ENCODE data around the gene SLC6A18.
"Not testable (repeated sequence)": the region's sequence is repeated elsewhere in the genome, so short reads cannot be mapped to it uniquely, and the experiment has no call there.

SLC6A18 gene

DNA sequence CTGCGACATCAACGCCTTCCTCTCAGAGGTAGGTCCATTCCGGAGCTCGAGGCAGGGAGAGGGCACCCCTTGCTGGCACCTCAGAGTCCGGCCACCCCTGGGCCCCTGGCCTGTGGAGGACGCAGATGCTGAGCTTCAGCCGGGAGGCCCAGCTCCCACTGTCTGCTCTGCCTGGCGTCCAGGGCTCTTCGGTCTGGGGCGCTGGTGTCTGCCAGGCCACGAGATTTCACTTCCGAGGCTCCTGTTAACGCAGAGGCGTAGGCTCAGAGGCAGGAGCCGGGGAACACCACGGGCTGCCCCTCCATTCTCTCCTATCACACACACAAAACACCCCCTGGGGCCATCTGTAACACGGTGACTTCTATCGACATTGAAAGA is 8.3 kb upstream of the SLC6A18 start:
- DNase-seq = no peak

DNA sequence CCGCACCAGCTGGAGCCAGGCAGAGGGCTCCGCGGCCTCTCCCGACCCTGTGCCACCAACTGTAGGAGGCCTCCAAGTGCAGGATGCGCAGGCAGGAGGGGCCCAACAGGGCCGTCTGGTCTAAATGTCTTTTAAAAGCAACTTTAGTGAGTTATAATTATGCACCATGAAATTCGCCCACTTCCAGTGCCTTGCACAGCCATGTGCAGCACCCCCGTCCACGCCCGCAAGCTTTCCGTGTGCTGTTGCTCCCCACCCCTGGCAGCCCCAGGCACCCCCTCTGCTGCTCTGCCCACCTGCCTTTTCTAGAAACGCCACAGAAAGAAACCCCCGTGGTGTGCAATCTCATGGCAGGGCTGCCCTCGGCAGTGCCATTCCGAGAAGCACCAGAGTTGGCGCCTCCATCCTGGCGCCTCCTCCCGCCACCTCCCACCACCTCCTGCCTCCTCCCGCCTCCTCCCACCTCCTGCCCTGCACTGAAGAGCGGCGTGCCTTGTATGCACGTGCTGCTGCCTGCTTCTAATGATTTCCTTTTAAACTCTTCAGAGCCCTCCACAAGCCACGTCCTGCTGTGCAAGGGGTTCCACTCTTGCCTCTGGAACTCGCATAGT is 7.5 kb upstream of the SLC6A18 start:
- DNase-seq = no peak

DNA sequence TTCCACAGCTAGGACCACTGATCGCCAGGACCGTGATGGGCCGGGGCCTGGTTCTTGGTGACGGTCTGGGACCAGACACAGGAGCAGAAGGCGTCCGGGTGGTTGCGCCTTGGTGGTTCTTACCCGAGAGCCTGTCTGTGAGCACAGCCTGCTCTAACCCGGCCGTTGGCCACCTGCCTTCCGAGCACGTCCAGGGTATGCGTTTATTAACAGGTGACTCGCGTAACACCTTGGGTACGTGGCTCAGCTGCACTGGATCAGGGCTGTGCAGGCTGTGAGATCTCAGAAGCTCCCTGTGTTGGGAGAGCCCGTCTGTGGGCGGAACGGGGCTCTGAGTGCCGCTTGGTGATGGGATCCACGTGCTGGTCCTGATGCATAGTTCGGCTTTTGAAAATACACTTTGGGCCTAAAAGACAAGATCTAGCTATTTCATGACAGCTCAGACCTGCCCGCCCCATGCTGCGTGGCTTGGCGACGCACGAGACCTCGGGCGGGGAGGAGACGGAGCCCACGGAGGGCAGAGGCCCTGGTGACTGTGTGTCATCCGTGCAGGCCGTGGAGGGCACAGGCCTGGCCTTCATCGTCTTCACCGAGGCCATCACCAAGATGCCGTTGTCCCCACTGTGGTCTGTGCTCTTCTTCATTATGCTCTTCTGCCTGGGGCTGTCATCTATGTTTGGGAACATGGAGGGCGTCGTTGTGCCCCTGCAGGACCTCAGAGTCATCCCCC is 6.7 kb upstream of the SLC6A18 start:
- DNase-seq = no peak

DNA sequence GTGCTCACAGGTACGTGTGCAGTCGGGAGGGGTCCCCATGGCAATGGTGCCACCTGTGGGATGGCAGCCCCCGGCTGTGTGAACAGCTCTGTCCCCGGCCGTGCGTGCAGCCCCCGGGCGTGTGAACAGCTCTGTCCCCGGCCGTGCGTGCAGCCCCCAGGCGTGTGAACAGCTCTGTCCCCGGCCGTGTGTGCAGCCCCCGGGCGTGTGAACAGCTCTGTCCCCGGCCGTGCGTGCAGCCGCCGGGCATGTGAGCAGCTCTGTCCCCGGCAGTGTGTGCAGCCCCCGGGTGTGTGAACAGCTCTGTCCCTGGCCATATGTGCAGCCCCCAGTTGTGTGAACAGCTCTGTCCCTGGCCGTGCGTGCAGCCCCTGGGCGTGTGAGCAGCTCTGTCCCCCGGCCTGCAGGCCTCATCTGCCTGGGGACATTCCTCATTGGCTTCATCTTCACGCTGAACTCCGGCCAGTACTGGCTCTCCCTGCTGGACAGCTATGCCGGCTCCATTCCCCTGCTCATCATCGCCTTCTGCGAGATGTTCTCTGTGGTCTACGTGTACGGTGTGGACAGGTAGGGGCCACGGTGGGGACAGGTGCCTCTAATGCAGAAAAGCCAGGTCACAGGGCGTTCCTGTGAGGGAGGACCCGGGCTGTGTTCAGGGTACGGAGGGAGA is 5.9 kb upstream of the SLC6A18 start:
- no peak for DNase-seq

DNA sequence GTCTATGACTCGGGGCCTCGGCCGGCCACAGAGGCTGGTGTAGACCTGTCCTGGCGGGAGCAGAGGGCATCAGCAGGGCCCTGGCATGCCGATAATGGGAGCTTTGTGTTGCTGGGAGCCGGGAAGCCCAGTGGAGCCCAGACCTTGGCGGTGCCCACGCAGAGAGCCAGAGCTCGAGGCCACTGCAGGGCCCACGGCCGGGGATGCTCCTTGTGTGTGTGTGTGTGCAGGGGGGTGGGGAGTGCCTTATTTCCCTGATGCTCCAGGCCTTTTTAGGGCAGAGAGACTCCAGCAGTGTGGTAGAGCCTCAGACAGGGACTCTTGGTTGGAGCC is 5.4 kb upstream of the SLC6A18 start:
- no peak for DNase-seq

DNA sequence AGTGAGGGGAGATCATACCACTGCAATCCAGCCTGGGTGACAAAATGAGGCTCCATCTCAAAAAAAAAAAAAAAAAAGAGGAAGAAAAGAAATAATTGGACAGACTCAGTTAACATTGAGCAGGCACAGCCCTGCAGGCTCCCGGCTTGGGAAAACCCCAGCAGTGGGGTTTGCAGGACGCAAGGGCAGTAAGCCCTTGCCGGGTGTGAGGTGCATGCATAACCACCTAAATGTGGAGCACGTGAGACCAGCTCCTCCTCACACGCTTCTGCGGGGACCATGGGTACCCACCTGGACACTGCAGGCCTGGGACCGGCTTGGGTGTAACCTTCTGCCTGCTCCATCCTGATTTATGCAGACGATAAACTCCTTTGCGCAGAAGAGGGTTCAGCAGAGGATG is 4.8 kb upstream of the SLC6A18 start:
- DNase-seq = no peak

DNA sequence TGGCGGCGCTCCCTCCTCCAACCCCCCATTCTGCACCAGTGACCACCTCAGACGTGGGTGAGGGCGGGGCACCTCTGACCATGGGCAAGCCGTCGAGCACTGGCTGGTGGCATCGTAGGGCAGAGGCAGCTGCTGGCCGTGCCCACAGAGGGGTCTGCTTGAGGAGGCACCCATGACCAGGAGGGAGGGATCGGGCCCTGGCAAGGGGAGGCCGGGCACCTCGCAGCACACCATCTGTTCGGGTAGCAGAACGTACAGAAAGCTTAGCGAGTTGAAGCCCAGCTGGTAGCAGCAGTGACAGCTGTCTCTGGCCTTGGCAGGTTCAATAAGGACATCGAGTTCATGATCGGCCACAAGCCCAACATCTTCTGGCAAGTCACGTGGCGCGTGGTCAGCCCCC is 4.3 kb upstream of the SLC6A18 start:
- DNase-seq = no peak

DNA sequence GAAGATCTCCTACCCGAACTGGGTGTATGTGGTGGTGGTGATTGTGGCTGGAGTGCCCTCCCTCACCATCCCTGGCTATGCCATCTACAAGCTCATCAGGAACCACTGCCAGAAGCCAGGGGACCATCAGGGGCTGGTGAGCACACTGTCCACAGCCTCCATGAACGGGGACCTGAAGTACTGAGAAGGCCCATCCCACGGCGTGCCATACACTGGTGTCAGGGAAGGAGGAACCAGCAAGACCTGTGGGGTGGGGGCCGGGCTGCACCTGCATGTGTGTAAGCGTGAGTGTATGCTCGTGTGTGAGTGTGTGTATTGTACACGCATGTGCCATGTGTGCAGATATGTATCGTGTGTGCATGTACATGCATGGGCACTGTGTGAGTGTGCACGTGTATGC is 3.5 kb upstream of the SLC6A18 start:
- no peak for DNase-seq

DNA sequence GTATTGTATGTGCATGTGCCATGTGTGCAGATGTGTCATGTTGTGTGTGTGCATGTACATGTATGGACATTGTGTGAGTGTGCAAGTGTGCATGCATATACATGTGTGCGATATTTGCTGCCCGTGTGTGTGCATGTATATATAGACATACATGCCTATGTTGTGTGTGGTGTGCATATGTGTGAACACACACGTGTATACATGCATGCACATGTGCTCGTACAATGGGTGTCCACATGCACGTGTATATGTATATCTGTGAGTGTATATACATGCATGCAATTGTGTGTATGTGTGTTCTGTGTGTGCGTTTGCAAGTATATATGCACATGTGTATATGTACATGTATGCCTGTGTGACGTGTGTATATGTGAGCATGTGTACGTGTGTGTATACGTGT is 3.0 kb upstream of the SLC6A18 start:
- no peak for DNase-seq

DNA sequence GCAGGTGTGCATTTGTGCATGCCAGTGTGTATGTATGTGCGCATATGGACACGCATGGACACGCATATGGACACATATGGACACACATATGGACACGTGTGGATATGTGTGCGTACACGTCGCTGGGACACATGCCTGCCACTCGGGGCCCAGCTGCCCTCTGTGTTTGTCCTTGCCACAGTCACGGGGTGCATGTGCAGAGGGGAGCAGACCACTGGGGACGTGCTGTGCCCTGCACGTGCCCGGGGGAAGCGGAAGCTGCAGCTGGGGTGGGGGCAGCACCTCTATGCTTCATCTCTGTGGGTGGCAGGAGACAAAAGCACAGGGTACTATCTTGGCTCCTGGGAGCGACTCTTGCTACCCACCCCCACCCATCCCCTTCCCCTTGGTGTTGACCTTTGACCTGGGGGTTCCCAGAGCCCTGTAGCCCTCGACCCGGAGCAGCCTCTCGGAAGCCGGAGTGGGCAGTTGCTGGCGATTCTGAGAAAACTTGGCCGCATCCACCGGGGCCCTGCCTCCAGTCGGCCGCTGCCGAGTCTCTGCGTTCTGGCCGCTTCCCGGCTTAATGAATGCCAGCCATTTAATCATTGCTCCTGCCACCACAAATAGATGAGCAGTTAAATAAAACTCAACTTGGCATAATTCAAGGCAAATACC is 2.4 kb upstream of the SLC6A18 start:
- DNase-seq = no peak

DNA sequence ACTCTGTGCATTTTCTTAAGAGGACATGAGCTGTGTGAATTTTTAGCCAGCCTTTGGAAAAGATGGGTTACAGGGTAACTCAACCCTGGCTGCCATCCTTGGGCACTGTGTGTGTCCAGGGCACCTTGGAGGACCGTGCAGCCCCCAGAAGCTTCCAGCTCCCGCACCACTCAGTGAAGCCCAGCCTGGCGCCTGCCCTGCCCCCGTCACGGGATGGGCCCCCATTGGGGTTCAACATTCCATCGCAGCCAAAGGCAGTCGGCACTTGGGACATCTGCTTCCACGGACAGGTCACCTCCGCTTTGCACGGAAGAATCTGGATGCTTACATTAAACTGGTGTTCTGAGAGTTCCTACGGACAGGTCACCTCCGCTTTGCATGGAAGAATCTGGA is 1.9 kb upstream of the SLC6A18 start:
- no peak for DNase-seq

DNA sequence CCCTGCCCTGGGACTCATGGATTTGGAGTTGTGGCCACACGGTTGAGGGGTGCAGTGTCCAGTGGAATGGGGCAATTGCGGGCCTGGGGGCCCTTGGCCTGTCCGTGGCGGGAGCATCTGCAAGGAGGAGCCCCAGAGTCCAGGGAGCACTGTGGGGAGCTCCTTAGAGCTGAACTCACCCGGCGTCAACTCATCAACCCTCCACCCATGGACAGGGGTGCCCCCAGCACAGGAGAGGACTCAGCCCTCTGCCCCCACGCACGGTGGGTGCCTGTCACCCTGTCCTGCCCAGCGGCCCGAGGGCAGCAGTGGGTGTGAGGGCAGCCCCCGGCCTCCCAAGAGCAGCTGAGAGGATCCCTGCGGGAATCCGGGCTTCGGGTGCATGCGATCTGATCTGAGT is 550 bp upstream of the SLC6A18 start:
- no peak for DNase-seq

DNA sequence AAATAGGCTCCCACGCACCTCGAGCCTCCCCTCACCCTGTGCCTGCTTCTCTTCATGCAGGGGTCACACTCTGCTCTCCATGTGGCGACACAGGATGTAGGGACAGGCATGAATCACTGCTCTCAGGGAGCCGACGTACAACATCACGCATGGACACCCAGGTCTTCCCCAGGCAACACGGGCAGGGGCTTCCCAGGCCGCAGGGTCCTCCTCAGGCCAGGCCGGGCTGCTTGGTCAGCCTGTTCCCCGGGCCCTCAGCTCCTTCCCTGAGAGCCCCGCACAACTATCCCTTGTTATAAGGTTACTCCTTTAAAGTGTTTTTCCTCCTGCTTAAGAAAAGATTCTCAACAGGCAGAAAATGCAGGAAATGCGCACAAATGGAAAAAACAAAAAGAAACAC is 1.1 kb downstream of the SLC6A18 start:
- DNase-seq = no peak

DNA sequence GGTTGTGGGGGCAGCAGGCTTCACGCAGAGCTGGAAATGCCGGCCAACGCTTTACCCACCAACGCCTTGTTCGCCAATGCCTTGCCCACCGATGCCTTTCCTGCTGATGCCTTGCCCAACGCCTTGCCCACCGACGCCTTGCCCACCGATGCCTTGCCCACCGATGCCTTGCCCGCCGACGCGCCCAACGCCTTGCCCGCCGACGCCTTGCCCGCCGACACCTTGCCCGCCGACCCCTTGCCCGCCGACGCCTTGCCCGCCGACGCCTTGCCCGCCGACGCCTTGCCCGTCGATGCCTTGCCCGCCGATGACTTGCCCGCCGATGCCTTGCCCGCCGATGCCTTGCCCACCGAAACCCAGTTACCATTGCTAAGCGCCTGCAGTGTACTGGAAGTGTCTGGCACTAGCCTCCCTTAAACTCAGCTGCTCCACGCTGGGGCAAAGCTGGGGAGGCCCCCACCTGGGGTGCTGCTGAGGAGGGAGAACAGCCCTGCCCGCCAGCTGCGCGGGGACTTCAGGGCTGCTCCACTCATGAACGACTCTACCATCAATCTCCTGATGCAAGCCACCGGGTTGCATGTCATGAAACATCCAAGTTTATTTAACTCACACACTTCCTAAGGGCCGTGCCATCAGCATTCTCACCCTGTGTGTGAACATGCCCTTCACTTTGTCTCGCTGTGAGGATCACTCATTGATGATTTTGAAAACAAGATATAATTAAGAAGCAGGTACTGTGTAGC is 1.8 kb downstream of the SLC6A18 start:
- no peak for DNase-seq

DNA sequence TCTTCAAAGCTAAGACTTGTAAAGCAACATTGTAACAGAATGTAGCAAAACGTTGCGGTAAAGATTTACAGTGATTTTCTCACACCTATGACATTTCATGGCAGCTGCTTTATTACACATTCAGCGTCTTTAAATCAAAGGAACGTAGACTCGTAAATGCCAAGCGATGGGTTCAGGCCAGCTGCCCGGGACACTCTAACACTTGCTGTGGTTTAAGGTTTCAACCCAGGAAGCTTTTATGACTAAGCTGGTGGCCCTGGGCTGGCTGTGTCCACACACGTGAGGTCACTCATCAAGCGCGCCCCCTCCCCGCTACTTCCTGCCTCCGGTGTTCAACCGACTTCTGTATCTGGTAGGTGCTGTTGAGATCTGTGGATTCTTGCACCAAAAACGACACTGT is 2.5 kb downstream of the SLC6A18 start:
- DNase-seq = no peak

DNA sequence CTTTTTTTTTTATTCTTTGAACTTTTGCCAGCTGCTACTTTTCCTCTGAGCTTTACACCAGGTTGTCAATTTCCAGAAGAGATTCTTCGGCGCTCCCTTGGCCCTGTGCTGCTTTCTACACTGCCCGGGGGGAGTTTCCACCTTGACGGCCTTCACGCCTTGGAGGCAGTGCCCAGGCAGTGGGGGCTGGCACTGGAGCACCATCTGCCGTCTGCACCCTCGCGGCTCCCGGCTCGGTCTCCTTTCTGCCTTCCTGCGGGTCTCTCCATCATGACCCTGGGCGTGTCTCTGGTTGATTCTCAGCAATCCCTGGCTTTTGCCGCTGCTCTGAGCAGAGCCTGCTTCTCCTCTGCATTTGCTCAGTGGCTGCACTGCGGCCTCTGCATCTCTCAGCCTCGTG is 2.9 kb downstream of the SLC6A18 start:
- DNase-seq = no peak

DNA sequence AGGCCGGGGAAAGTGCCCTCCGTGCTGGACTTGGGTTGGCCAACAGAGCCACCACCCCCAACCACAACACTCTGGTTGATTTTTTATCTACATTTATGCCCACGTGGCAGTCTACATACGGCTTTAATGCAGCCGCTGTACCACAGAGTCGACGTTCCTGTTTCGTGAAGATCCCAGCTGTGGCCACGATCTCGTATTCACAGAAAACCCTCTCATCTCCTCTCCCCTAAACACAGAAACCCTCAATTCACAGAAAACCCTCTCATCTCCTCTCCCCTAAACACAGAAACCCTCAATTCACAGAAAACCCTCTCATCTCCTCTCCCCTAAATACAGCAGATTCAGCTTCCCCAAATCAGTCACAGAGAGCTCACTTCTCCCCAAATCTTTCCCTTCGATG is 3.8 kb downstream of the SLC6A18 start:
- not testable (repeated sequence) for DNase-seq

DNA sequence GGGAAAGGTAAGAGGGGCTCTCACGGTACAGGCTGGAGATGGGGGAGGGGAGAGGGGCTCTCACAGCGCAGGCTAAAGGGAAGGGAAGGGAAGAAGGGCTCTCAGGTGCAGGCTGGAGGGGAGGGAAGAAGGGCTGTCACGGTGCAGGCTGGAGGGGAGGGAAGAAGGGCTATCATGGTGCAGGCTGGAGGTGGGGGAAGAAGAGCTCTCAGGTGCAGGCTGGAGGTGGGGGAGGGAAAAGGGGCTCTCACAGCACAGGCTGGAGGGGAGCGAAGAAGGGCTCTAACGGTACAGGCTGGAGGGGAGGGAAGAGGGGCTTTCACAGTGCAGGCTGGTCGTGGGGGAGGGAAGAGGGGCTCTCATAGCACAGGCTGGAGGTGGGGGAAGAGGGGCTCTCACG is 4.6 kb downstream of the SLC6A18 start:
- no peak for DNase-seq

DNA sequence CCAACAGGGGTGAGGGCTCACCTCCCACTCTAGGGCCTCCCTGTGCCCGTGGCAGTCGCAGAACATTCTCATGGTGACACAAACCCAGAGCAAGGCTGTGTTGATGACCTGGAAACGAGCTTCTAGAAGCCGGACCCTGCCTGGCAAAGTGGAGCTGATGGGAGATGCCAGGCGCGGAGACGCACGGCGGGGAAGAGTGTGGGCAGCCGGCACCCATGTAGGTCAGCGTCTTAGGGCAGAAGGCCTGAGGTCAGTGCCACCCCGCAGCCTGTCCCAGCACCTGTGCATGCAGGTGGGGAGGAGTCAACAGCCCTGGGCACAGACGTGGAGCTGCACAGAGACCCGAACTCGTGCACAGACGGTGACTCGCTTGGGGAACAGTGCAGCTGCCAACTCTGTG is 5.4 kb downstream of the SLC6A18 start:
- DNase-seq = no peak

DNA sequence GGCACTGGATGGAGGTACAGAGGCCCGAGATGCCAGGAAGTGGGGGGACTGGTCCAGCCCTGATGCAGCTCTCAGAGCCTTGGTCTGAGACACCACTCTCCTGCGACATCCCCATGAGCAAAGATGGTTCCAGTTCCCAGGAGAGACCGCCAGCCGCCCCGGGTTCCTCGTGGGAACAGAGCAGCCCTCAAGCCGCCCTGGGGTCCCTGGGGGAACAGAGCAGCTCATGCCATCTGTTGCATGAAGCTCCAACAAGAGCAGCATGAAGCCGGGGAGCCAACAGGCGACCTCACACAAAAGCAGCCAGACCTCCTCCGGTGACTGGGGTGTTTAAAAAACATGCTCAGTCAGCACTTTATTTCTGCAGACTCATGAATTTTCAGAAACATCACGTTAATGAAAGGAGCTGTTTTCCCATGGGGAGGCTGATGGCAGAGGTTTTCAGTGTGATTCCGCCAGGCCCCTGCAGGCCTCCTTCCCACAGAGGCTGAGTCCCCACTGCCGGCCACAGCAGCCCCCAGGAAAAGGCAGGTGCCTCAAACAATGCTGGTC is 6.2 kb downstream of the SLC6A18 start:
- no peak for DNase-seq

DNA sequence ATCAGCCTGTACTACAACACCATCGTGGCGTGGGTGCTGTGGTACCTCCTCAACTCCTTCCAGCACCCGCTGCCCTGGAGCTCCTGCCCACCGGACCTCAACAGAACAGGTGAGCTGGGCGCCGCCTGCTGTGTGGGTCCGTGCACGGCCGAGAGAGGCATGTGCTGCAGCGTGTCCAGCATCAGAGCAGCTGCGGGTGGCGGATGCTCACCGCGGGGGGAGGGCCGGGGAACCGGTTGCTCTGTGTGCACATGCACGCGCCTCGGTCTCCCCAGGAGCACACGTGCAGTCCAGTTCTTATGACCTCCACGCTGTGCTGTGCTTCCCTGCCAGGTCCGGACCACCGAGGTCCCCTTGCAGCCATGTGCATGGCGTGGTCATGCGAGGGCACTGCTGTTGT is 7.6 kb downstream of the SLC6A18 start:
- DNase-seq = no peak

DNA sequence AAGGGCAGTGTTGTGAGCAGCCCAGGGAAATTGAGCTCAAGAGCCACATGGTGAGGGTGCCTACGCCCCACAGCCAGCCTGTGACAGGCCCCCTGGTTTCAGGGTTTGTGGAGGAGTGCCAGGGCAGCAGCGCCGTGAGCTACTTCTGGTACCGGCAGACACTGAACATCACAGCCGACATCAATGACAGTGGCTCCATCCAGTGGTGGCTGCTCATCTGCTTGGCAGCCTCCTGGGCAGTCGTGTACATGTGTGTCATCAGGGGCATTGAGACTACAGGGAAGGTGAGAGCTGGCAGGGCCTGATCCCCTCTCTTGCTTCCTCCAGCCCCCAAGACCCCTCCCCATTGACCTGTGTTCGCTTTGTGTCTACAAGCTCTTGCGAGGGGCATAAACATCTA is 10.2 kb downstream of the SLC6A18 start:
- no peak for DNase-seq

DNA sequence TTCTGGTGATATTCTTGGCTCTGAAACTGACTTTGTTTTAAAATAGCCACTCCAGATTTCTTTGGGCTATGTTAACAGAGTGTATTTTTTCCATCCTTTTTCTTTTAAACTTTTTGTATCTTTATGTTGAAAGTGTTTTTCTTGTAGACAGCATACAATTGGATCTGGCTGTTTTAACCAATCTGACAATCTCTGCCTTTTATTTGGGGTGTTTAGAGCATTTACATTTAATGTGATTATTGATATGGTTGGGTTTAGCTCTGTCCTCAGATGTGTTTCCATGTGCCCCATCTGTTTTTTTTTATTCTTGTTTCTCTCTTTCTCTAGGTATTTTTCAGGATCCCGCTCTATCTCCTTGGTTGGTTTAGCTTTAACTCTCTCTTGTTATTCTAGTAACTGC is 10.7 kb downstream of the SLC6A18 start:
- no peak for DNase-seq

Data from retina (tissue), 1 donor.